Measurements from ENCODE around the gene DENND2C. TPM values are rescaled to one million over a fixed set of nuclear protein-coding genes. Genes with fewer than 3 reads are reported as not detected.

DENND2C gene
- total and polyA plus RNA-seq, 2 of the 13 experiments (the other 11 are each of a cell fraction or from before 2014, with no cell fraction given), result 0.08 to 0.33 TPM

GRCh38 chr1:114716304-114717170 lies 46.7 kb upstream of the DENND2C start, which contains the start of gene NRAS (continued):
- TF ChIP-seq THRA (CRISPR knock-in tag; IDR thresholded peaks at IDR 0.05; ENCODE audit: borderline replicate concordance) (0 out of 2 replicates have a peak, but pooled peaks have one; percentile 61), PAF1 (CRISPR knock-in tag; IDR thresholded peaks at IDR 0.05) (peak; percentile 94), CHD2 (IDR thresholded peaks at IDR 0.05; ENCODE audit: low read depth, low read length) (peak; percentile 42; the same call in 1 of the 2 replicates), ZNF383 (CRISPR knock-in tag; IDR thresholded peaks at IDR 0.05; ENCODE audit: borderline replicate concordance) (no peak), ZNF589 (CRISPR knock-in tag; conservative IDR thresholded peaks at IDR 0.05) (no peak), ZMYM2 (CRISPR knock-in tag; IDR thresholded peaks at IDR 0.05) (no peak), ZSCAN21 (CRISPR knock-in tag; IDR thresholded peaks at IDR 0.05; ENCODE audit: borderline replicate concordance) (no peak; the same call in 1 of the 2 replicates), CBX1 (IDR thresholded peaks at IDR 0.05; ENCODE audit: low read depth) (no peak), MZF1 (CRISPR knock-in tag; IDR thresholded peaks at IDR 0.05; ENCODE audit: borderline replicate concordance) (no peak), FOXC1 (CRISPR knock-in tag; IDR thresholded peaks at IDR 0.05; ENCODE audit: borderline replicate concordance) (no peak; the same call in 1 of the 2 replicates), ZNF124 (CRISPR knock-in tag; IDR thresholded peaks at IDR 0.05) (0 out of 2 replicates have a peak, but pooled peaks have one; percentile 42), FOXO1 (CRISPR knock-in tag; IDR thresholded peaks at IDR 0.05) (no peak), ZNF567 (CRISPR knock-in tag; IDR thresholded peaks at IDR 0.05; ENCODE audit: borderline replicate concordance) (peak; percentile 61; the same call in 1 of the 2 replicates), THYN1 (CRISPR knock-in tag; IDR thresholded peaks at IDR 0.05; ENCODE audit: borderline replicate concordance, low read depth) (no peak), GLI4 (CRISPR knock-in tag; IDR thresholded peaks at IDR 0.05; ENCODE audit: borderline replicate concordance) (0 out of 2 replicates have a peak, but pooled peaks have one; percentile 34), ZNF616 (CRISPR knock-in tag; IDR thresholded peaks at IDR 0.05; ENCODE audit: low read depth) (no peak), ERF (CRISPR knock-in tag; IDR thresholded peaks at IDR 0.05) (peak; percentile 70; the same call in 1 of the 2 replicates), ZNF691 (CRISPR knock-in tag; IDR thresholded peaks at IDR 0.05; ENCODE audit: borderline replicate concordance, low read depth) (no peak), SOX5 (CRISPR knock-in tag; IDR thresholded peaks at IDR 0.05; ENCODE audit: borderline replicate concordance) (peak; percentile 36; the same call in 1 of the 2 replicates), ZNF790 (CRISPR knock-in tag; IDR thresholded peaks at IDR 0.05; ENCODE audit: borderline replicate concordance) (0 out of 2 replicates have a peak, but pooled peaks have one; percentile 44)
- TF ChIP-seq, protein P1, sequence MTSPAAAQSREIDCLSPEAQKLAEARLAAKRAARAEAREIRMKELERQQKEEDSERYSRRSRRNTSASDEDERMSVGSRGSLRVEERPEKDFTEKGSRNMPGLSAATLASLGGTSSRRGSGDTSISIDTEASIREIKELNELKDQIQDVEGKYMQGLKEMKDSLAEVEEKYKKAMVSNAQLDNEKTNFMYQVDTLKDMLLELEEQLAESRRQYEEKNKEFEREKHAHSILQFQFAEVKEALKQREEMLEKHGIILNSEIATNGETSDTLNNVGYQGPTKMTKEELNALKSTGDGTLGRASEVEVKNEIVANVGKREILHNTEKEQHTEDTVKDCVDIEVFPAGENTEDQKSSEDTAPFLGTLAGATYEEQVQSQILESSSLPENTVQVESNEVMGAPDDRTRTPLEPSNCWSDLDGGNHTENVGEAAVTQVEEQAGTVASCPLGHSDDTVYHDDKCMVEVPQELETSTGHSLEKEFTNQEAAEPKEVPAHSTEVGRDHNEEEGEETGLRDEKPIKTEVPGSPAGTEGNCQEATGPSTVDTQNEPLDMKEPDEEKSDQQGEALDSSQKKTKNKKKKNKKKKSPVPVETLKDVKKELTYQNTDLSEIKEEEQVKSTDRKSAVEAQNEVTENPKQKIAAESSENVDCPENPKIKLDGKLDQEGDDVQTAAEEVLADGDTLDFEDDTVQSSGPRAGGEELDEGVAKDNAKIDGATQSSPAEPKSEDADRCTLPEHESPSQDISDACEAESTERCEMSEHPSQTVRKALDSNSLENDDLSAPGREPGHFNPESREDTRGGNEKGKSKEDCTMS (CRISPR knock-in tag; conservative IDR thresholded peaks at IDR 0.05), result no peak
- TF ChIP-seq, protein P2, sequence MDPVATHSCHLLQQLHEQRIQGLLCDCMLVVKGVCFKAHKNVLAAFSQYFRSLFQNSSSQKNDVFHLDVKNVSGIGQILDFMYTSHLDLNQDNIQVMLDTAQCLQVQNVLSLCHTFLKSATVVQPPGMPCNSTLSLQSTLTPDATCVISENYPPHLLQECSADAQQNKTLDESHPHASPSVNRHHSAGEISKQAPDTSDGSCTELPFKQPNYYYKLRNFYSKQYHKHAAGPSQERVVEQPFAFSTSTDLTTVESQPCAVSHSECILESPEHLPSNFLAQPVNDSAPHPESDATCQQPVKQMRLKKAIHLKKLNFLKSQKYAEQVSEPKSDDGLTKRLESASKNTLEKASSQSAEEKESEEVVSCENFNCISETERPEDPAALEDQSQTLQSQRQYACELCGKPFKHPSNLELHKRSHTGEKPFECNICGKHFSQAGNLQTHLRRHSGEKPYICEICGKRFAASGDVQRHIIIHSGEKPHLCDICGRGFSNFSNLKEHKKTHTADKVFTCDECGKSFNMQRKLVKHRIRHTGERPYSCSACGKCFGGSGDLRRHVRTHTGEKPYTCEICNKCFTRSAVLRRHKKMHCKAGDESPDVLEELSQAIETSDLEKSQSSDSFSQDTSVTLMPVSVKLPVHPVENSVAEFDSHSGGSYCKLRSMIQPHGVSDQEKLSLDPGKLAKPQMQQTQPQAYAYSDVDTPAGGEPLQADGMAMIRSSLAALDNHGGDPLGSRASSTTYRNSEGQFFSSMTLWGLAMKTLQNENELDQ (CRISPR knock-in tag; IDR thresholded peaks at IDR 0.05; ENCODE audit: borderline replicate concordance), result no peak
